ENCODE measurements around the gene RUNX2. TPM values are rescaled to one million over a fixed set of nuclear protein-coding genes. Genes with fewer than 3 reads are reported as not detected.

Gene RUNX2
- total and polyA plus RNA-seq, 4 donors = 0.09 to 1.5 (median 0.75) TPM

DNA sequence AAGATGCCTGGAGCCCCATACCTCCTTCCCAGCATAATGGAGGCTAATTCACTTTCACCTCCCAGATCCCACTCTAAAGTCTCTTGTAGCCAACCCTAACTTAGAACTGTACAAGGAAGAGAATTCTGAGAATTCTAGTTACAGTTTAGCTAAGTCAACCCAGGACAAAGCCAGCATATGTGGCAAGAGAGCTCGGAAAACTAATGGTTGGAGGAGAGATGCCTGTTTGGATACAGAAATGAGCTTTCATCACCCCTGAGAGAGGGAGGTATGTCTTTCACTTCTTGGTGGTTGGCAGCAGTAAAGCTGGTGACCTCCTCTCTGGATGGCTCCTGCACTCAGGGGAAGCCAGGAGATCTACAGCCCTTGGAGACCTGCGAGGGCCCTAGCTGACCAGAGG lies 302.2 kb downstream of the RUNX2 start:
- 81% methylated on average over 2 of the region's 2 CpGs for WGBS
- Histone ChIP-seq H3K9ac (ENCODE audit: low read depth in 1 of 2, low read length in 2 of 2) (no peak overlapping the region), H3K36me3 (ENCODE audit: control insufficient read depth in 4 of 4, insufficient read depth in 3 of 4, low read depth in 1 of 4, low read length in 3 of 4) (no peaks in the 10 kb centered on the region), H3K9me3 (ENCODE audit: control insufficient read depth in 4 of 4, low read length in 3 of 4) (peaks cover 0 to 3% (median 0%) of the 10 kb centered on the region in 4 donors), H3K27ac (ENCODE audit: low read depth in 1 of 2, low read length in 2 of 2) (no peak overlapping the region), H3K4me3 (ENCODE audit: low read depth in 1 of 3, low read length in 3 of 3) (no peak overlapping the region), H3K4me1 (ENCODE audit: control insufficient read depth in 4 of 4, insufficient read depth in 4 of 4, low read length in 3 of 4) (no peaks in the 10 kb centered on the region), H3K27me3 (ENCODE audit: control insufficient read depth in 4 of 4, insufficient read depth in 4 of 4, low read length in 3 of 4) (no peaks in the 10 kb centered on the region)
- TF ChIP-seq, protein P1, sequence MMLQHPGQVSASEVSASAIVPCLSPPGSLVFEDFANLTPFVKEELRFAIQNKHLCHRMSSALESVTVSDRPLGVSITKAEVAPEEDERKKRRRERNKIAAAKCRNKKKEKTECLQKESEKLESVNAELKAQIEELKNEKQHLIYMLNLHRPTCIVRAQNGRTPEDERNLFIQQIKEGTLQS (IDR thresholded peaks at IDR 0.05) = no peak
- TF ChIP-seq, protein P2, sequence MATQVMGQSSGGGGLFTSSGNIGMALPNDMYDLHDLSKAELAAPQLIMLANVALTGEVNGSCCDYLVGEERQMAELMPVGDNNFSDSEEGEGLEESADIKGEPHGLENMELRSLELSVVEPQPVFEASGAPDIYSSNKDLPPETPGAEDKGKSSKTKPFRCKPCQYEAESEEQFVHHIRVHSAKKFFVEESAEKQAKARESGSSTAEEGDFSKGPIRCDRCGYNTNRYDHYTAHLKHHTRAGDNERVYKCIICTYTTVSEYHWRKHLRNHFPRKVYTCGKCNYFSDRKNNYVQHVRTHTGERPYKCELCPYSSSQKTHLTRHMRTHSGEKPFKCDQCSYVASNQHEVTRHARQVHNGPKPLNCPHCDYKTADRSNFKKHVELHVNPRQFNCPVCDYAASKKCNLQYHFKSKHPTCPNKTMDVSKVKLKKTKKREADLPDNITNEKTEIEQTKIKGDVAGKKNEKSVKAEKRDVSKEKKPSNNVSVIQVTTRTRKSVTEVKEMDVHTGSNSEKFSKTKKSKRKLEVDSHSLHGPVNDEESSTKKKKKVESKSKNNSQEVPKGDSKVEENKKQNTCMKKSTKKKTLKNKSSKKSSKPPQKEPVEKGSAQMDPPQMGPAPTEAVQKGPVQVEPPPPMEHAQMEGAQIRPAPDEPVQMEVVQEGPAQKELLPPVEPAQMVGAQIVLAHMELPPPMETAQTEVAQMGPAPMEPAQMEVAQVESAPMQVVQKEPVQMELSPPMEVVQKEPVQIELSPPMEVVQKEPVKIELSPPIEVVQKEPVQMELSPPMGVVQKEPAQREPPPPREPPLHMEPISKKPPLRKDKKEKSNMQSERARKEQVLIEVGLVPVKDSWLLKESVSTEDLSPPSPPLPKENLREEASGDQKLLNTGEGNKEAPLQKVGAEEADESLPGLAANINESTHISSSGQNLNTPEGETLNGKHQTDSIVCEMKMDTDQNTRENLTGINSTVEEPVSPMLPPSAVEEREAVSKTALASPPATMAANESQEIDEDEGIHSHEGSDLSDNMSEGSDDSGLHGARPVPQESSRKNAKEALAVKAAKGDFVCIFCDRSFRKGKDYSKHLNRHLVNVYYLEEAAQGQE (IDR thresholded peaks at IDR 0.05) = no peak
- TF ChIP-seq, protein P3, sequence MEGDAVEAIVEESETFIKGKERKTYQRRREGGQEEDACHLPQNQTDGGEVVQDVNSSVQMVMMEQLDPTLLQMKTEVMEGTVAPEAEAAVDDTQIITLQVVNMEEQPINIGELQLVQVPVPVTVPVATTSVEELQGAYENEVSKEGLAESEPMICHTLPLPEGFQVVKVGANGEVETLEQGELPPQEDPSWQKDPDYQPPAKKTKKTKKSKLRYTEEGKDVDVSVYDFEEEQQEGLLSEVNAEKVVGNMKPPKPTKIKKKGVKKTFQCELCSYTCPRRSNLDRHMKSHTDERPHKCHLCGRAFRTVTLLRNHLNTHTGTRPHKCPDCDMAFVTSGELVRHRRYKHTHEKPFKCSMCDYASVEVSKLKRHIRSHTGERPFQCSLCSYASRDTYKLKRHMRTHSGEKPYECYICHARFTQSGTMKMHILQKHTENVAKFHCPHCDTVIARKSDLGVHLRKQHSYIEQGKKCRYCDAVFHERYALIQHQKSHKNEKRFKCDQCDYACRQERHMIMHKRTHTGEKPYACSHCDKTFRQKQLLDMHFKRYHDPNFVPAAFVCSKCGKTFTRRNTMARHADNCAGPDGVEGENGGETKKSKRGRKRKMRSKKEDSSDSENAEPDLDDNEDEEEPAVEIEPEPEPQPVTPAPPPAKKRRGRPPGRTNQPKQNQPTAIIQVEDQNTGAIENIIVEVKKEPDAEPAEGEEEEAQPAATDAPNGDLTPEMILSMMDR (IDR thresholded peaks at IDR 0.05; ENCODE audit: low read depth, low read length, missing input control) = no peak
- no peak for TF ChIP-seq JUND (IDR thresholded peaks at IDR 0.05)
- DNase-seq (ENCODE audit: low spot score) = no peak

DNA sequence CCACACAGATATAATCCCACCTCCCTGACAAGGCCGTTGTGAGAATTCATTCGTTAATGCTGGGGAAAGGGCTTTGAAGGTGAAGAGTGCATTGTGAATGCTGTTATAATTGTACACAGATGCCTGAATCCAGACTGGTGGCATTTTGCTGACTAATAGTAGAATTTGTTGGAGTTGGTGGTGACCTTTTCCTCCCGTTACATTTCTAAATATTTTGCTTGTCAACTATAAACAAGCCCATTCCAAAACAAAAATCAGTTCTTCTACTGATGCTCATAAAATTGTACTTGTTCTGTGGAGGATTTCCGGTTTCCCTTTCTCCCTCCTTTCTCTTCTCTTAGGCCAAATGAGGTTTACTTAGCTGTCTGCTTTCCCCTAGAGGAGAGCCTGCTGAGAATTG lies 302.7 kb downstream of the RUNX2 start:
- DNase-seq (ENCODE audit: low spot score) = no peak
- no peak overlapping the region for H3K27ac ChIP-seq (ENCODE audit: low read depth in 1 of 2, low read length in 2 of 2)
- H3K4me3 ChIP-seq (ENCODE audit: low read depth in 1 of 3, low read length in 3 of 3) = no peak overlapping the region

More for the DNA sequence above, 302.7 kb downstream of the RUNX2 start:
- no peaks in the 10 kb centered on the region for H3K4me1 ChIP-seq (ENCODE audit: control insufficient read depth in 4 of 4, insufficient read depth in 4 of 4, low read length in 3 of 4)
- no peak overlapping the region for H3K9ac ChIP-seq (ENCODE audit: low read depth in 1 of 2, low read length in 2 of 2)
- WGBS = 82% methylated on average over 4 of the region's 4 CpGs
- TF ChIP-seq FOXA2 (IDR thresholded peaks at IDR 0.05) = no peak
- TF ChIP-seq NR2F2 (IDR thresholded peaks at IDR 0.05) = no peak
- TF ChIP-seq, protein P1 (IDR thresholded peaks at IDR 0.05) = no peak
- TF ChIP-seq, protein P4, sequence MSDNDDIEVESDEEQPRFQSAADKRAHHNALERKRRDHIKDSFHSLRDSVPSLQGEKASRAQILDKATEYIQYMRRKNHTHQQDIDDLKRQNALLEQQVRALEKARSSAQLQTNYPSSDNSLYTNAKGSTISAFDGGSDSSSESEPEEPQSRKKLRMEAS (IDR thresholded peaks at IDR 0.05) = no peak
- no peak for TF ChIP-seq TAF1 (conservative IDR thresholded peaks at IDR 0.05)
- no peak for TF ChIP-seq FOXA1 (IDR thresholded peaks at IDR 0.05)
- no peak for TF ChIP-seq RAD21 (IDR thresholded peaks at IDR 0.05)
- TF ChIP-seq HNF4G (IDR thresholded peaks at IDR 0.05) = no peak
- TF ChIP-seq, protein P3 (IDR thresholded peaks at IDR 0.05; ENCODE audit: low read depth, low read length, missing input control) = no peak
- no peaks in the 10 kb centered on the region for H3K27me3 ChIP-seq (ENCODE audit: control insufficient read depth in 4 of 4, insufficient read depth in 4 of 4, low read length in 3 of 4)
- peaks cover 0 to 3% (median 0%) of the 10 kb centered on the region in 4 donors for H3K9me3 ChIP-seq (ENCODE audit: control insufficient read depth in 4 of 4, low read length in 3 of 4)
- no peaks in the 10 kb centered on the region for H3K36me3 ChIP-seq (ENCODE audit: control insufficient read depth in 4 of 4, insufficient read depth in 3 of 4, low read depth in 1 of 4, low read length in 3 of 4)

Measured in liver (tissue), 9 donors.